Astrocyte (in vitro differentiated cells and primary cell): ENCODE measurements around the gene DIAPH3. TPM values are rescaled to one million over a fixed set of nuclear protein-coding genes. Genes with fewer than 3 reads are reported as not detected.
A peak's percentile ranks its signal among the peaks of the same experiment; 100 is the strongest.

Experiments
- DNase-seq: peaks from one replicate; pipeline ENCODE4 v3.0.0-alpha.2; 2010; ENCODE audit warnings: low read depth
- FAIRE-seq: peaks from 2 replicates; lab custom pipeline; 2011; peaks lifted over from hg19 to GRCh38; lab: Jason Lieb, UNC
- H2AFZ ChIP-seq: 2 replicates; pipeline ENCODE4 v1.6.0; 2012; ENCODE audit warnings: low read depth, low read length, inconsistent platforms
- H3K27ac ChIP-seq: 2 replicates; pipeline ENCODE4 v1.5.1; 2011; ENCODE audit warnings: low read depth, low read length, inconsistent platforms
- H3K27me3 ChIP-seq: 2 replicates; pipeline ENCODE4 v1.6.0; 2011; ENCODE audit warnings: low read length, inconsistent platforms; ENCODE audit not compliant: insufficient read depth
- H3K36me3 ChIP-seq: 2 replicates; pipeline ENCODE4 v1.5.1; 2011; ENCODE audit warnings: low read length, inconsistent platforms; ENCODE audit not compliant: insufficient read depth
- H3K4me1 ChIP-seq: 2 replicates; pipeline ENCODE4 v1.5.1; 2011; ENCODE audit warnings: low read length, inconsistent platforms; ENCODE audit not compliant: insufficient read depth
- H3K4me2 ChIP-seq: 2 replicates; pipeline ENCODE4 v1.6.0; 2012; ENCODE audit warnings: low read length, inconsistent platforms
- H3K4me3 ChIP-seq: 2 replicates; pipeline ENCODE4 v1.5.1; 2011; ENCODE audit warnings: low read depth, mild to moderate bottlenecking, low read length, inconsistent platforms; ENCODE audit not compliant: insufficient read depth
- H3K79me2 ChIP-seq: 2 replicates; pipeline ENCODE4 v1.6.0; 2012; ENCODE audit warnings: mild to moderate bottlenecking, low read length, inconsistent platforms; ENCODE audit not compliant: insufficient read depth
- H3K9ac ChIP-seq: 2 replicates; pipeline ENCODE4 v1.6.0; 2012; ENCODE audit warnings: mild to moderate bottlenecking, low read length, inconsistent platforms
- H3K9me3 ChIP-seq: 2 replicates; pipeline ENCODE4 v1.5.1; 2012; ENCODE audit warnings: low read depth, mild to moderate bottlenecking, low read length, inconsistent platforms; ENCODE audit not compliant: insufficient read depth
- H4K20me1 ChIP-seq: 2 replicates; pipeline ENCODE4 v1.6.0; 2012; ENCODE audit warnings: low read length, inconsistent platforms; ENCODE audit not compliant: insufficient read depth
- H3K27ac Mint-ChIP-seq: one replicate; pipeline ENCODE4 v1.8.0; 2021; ENCODE audit warnings: mild to moderate bottlenecking, mixed read lengths; ENCODE audit not compliant: unreplicated experiment
- H3K27me3 Mint-ChIP-seq: one replicate; pipeline ENCODE4 v1.8.0; 2021; ENCODE audit warnings: low read depth, mixed read lengths; ENCODE audit not compliant: unreplicated experiment
- H3K36me3 Mint-ChIP-seq: one replicate; pipeline ENCODE4 v1.8.0; 2021; ENCODE audit warnings: low read depth, mixed read lengths; ENCODE audit not compliant: unreplicated experiment
- H3K4me1 Mint-ChIP-seq: one replicate; pipeline ENCODE4 v1.8.0; 2021; ENCODE audit warnings: low read depth, mixed read lengths; ENCODE audit not compliant: unreplicated experiment
- H3K4me3 Mint-ChIP-seq: one replicate; pipeline ENCODE4 v1.8.0; 2021; ENCODE audit warnings: mild to moderate bottlenecking, moderate library complexity, mixed read lengths; ENCODE audit not compliant: unreplicated experiment
- H3K9me3 Mint-ChIP-seq: one replicate; pipeline ENCODE4 v1.8.0; 2021; ENCODE audit warnings: mild to moderate bottlenecking, mixed read lengths; ENCODE audit not compliant: unreplicated experiment
- CTCF ChIP-seq: IDR thresholded peaks from 2 replicates; pipeline ENCODE4 v1.5.1; 2011; ENCODE audit warnings: low read depth, mild to moderate bottlenecking, inconsistent platforms, low read length, moderate library complexity; ENCODE audit not compliant: insufficient read depth
- EZH2 ChIP-seq: IDR thresholded peaks from 2 replicates; pipeline ENCODE4 v1.6.1; 2012; ENCODE audit warnings: mild to moderate bottlenecking, low read length, inconsistent platforms; ENCODE audit not compliant: insufficient read depth
- total RNA-seq: library from RNA; stranded (reverse); gene quantifications from 2 replicates; pipeline ENCODE4 v1.2.1, GENCODE V29; 2021

Gene DIAPH3
- total RNA-seq, 1 donor from 2014 or later = 19.0 TPM

DNA sequence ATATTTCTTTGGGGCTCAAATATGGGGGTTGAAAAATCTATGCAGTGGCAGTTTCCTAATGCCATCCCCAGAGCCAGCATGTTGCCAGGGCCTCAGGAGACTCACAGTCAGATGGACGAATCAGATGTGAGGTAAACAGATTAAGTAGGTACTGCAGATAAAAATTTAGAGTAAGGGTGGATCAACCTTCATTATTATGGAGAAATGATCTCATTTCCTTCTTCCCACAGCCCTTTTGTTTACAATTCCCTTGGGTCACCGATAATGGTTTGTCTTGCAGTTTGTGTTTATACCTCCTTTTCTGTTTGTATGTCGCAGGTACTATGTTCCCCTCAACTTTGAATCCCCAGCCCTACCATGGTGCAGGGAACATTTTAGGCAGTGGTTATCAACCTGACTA is 20.0 kb downstream of the DIAPH3 start:
- no peak overlapping the region for H3K4me3 ChIP-seq
- no peaks in the 10 kb centered on the region for H3K36me3 ChIP-seq
- DNase-seq (no peak), FAIRE-seq (peak; percentile 72)
- TF ChIP-seq EZH2 = no peak
- TF ChIP-seq CTCF = no peak
- H3K27me3 ChIP-seq = no peaks in the 10 kb centered on the region
- H2AFZ ChIP-seq = no peak overlapping the region
- H4K20me1 ChIP-seq = peaks cover 42% of the 10 kb centered on the region
- Mint-ChIP-seq H3K27ac (no peak overlapping the region), H3K36me3 (no peaks in the 10 kb centered on the region), H3K27me3 (no peaks in the 10 kb centered on the region), H3K9me3 (no peaks in the 10 kb centered on the region), H3K4me1 (peaks cover 15% of the 10 kb centered on the region), H3K4me3 (peak overlapping the region; percentile 36)
- no peak overlapping the region for H3K4me2 ChIP-seq
- no peaks in the 10 kb centered on the region for H3K9me3 ChIP-seq
- H3K27ac ChIP-seq = no peak overlapping the region
- no peak overlapping the region for H3K9ac ChIP-seq
- H3K79me2 ChIP-seq = peaks cover 100% of the 10 kb centered on the region
- H3K4me1 ChIP-seq = peaks cover 18% of the 10 kb centered on the region

GRCh38 chr13:60139272-60139671 is 24.5 kb downstream of the DIAPH3 start:
- Mint-ChIP-seq H3K9me3 (no peaks in the 10 kb centered on the region), H3K27ac (no peak overlapping the region), H3K4me1 (peaks cover 9% of the 10 kb centered on the region), H3K4me3 (no peak overlapping the region), H3K36me3 (no peaks in the 10 kb centered on the region), H3K27me3 (no peaks in the 10 kb centered on the region)
- peaks cover 22% of the 10 kb centered on the region for H3K4me1 ChIP-seq
- no peak overlapping the region for H3K4me3 ChIP-seq
- peak overlapping the region; percentile 10 for H3K27ac ChIP-seq
- H3K79me2 ChIP-seq = peaks cover 97% of the 10 kb centered on the region
- H3K4me2 ChIP-seq = peak overlapping the region; percentile 58
- H3K36me3 ChIP-seq = no peaks in the 10 kb centered on the region
- H3K27me3 ChIP-seq = no peaks in the 10 kb centered on the region
- peak; percentile 59 for DNase-seq
- TF ChIP-seq EZH2 (no peak), CTCF (no peak)
- peaks cover 31% of the 10 kb centered on the region for H4K20me1 ChIP-seq
- no peak for FAIRE-seq
- H2AFZ ChIP-seq = no peak overlapping the region
- H3K9ac ChIP-seq = no peak overlapping the region
- H3K9me3 ChIP-seq = no peaks in the 10 kb centered on the region

- no peaks in the 10 kb centered on the region for H3K9me3 ChIP-seq
- H3K27ac ChIP-seq = peak overlapping the region; percentile 10
- Mint-ChIP-seq H3K4me1 (peaks cover 8% of the 10 kb centered on the region), H3K27me3 (no peaks in the 10 kb centered on the region), H3K4me3 (no peak overlapping the region), H3K27ac (no peak overlapping the region), H3K9me3 (no peaks in the 10 kb centered on the region), H3K36me3 (no peaks in the 10 kb centered on the region)
- no peaks in the 10 kb centered on the region for H3K36me3 ChIP-seq
- peaks cover 29% of the 10 kb centered on the region for H4K20me1 ChIP-seq
- peaks cover 97% of the 10 kb centered on the region for H3K79me2 ChIP-seq
- peaks cover 17% of the 10 kb centered on the region for H3K4me1 ChIP-seq
- no peaks in the 10 kb centered on the region for H3K27me3 ChIP-seq
- no peak overlapping the region for H2AFZ ChIP-seq
- no peak overlapping the region for H3K4me3 ChIP-seq
- DNase-seq = no peak
- TF ChIP-seq EZH2 = no peak
- no peak for TF ChIP-seq CTCF
- H3K9ac ChIP-seq = no peak overlapping the region
- H3K4me2 ChIP-seq = peak overlapping the region; percentile 58
- no peak for FAIRE-seq
Observed at GRCh38 chr13:60138674-60139073, 25.1 kb downstream of the DIAPH3 start.
